Measurements from ENCODE around the gene PTTG1IP.

Gene PTTG1IP

DNA sequence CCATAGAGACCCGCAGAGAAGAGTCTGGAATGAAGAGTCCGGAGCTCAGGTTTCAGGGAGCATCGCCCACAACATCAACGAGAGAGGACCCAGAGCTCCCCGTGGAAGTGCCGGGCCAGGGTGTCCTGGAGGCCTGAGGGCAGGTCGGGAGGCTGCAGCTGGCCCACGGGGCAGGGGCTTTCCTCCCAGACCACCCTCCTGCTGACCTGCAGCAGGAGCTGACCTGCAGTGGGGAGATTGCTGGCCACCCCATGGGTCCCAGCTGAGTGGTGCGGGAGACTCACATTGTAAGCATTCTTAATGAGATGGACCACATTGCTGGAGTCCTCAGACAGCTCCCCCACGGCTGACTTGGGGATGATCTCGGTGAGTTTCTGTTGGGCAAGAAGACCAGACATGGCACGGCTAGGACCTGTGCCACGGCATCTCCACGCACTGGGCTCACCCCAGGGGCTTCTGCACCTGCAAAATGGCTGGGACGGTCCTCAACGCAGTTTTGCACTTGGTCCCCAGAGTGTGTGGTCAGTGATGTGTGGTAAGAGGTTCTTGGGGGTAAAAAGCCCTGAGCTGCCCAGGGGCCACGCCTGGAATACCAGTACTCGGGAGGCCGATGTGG lies 21.3 kb upstream of the PTTG1IP start:
- no peak for DNase-seq

DNA sequence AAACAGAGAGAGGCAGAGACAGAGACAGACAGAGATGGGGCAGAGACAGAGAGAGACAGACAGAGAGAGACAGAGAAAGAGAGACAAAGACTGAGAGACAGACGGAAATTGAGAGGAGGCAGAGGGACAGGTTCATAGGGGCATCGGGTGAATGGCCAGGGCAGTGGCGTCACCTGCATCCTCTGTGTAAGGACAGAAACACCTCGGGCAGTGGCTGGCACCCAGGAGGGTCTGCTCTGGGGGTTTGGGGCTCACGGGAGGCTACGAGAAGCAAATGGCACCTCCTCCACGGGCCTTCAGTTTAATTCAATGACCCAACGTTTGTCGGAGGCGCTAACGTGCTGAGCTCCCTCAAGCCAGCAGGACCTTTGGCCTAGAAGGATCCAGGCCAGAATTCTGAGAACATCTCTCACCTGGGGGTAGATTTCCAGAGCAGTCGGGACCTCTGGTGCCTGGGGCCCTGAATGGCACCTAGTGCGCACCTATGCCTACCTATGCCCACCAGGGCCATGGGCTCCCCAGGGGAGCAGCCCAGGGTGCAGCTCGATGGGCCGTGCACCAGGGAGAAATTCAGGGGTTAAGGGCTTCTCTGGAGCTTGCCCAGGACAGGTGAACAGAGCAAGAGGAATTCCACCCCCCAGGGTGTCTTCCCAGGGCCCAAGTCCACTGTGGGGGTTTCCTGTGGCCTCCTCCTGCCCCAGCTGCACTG lies 20.6 kb upstream of the PTTG1IP start:
- DNase-seq: no peak

DNA sequence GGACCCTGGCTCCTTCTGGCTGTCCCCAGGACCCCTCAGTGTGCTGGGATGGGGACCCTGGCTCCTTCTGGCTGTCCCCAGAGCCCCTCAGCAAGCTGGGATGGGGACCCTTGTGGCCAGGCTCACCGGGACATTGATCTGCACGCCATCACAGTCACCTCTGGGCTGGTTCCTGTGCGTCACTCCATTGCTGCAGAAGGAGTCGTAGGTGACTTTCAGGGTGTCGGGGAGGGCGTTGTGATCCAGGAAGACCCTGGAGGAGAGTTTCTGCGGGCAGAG lies 19.7 kb upstream of the PTTG1IP start:
- no peak for DNase-seq

DNA sequence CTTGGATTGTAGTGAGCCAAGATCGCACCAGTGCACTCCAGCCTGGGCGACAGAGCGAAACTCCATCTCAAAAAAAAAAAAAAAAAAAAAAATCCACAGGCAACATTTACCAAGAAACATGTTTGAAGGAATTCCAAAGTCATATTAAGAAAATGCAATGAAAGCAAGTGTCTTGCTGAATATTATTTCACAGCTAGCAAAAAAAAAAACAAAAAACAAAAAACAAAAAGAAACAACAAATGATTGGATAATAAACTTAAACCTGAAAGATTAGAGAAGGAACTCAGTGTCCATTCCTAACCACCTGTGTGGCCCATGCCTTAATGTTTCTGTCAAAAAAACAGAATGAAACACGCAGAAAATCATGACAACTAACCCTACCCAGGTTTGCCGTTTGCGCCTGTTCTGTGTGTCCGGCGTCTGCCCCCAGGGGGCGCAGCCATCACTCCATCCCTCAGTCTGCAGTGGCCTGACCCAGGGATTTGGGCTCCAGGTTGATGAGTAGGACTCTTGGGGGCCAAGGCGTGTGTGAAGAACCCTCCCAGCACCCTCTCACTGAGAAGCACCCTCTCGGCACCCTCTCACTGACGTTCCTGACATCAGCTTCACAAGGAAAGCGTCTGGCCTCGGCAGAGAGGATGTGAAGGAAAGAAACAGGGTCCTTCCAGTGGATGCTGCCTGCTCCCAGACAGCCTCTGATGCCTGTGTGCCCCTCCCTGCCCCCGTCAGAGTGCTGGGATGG lies 19.2 kb upstream of the PTTG1IP start:
- no peak for DNase-seq

DNA sequence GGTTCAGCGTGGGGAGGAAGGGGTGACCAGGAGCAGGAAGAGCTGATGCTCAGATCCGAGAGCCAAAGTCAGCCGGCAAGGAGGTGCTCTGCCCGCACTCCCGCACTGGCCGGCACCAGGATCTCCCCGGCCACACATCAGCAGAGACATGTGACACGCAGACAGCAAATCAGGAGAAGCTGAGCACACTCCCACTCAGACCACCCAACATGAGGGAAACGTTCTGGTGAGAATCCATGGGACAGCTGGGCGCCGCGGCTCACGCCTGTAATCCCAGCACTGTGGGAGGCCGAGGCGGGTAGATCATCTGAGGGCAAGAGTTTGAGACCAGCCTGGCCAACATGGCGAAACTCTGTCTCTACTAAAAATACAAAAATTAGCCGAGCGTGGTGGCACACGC lies 18.6 kb upstream of the PTTG1IP start:
- DNase-seq: no peak

DNA sequence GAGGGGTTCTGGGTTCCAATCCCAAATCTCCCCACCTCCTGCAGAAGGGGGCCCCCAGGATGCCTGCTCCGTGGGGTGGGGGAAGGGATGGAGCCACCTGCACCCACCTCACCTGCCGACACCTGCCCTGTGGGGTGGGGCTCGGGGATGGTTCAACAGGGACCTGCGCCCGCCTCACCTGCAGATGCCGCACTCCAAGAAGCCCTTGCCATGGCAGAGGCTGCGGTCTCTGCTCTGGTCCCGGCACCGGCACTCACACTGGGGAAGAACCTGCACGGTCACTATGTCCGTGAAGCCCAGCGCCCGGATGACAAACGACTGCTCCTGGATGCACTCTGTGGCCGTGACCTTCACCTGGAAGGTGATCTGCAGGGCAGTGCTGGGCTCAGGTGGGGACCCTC lies 18.1 kb upstream of the PTTG1IP start:
- DNase-seq: no peak

DNA sequence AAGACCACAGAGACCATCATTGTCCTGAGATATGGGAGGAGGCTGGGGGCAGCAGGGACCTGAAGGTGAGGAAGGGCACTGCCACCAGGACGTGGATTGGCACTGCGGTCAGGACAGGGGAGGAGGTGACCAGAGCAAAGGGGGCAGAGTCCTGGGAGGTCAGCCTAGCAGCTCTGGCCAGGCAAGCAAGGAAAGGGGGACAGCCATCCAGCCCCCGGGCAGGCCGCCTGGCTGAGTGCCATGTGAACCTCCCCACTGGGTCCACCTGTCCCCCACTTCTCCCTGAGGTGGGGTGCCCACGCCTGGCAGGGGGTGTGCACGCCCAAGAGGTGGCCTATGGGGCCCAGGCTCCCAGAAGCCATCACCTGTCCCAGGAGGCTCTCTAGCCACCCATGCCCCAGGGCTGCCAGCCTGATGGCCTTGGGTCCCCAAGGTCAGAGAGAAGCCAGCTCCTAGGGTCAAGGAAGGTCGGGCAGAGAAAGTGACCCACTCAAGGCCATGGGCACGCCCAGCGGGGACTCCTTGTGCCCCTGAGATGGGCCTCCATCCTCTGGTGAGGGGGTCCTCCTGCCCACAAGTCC lies 17.6 kb upstream of the PTTG1IP start:
- no peak for DNase-seq

DNA sequence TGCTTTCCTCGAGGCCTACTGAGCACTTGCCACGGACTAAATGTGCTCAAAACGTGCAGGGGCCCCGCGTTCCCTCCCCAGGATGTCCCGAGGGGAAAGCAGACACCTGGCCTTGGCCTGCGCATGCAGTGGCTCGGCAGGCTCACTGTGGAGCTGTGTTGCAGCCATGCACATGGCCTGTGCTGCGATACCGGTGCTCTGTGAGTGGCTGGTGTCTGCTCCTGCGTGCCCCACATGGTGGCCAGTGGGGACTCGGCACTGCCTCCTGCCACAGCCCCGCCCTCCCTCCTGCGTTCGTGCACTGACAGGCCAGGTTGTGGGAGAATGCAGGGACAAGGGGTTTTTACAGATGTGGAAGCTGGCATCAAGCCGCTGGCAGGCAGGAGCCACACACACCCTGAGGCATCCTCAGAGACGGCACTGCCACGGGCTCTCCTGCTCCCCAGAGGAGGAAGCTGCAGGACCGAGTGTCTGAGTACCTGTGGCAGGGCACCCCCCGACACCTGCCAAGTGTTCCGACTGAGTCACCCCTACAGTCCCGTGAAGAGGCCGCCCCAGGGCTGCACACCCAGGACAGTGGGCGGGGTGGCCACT lies 16.9 kb upstream of the PTTG1IP start:
- DNase-seq: no peak

DNA sequence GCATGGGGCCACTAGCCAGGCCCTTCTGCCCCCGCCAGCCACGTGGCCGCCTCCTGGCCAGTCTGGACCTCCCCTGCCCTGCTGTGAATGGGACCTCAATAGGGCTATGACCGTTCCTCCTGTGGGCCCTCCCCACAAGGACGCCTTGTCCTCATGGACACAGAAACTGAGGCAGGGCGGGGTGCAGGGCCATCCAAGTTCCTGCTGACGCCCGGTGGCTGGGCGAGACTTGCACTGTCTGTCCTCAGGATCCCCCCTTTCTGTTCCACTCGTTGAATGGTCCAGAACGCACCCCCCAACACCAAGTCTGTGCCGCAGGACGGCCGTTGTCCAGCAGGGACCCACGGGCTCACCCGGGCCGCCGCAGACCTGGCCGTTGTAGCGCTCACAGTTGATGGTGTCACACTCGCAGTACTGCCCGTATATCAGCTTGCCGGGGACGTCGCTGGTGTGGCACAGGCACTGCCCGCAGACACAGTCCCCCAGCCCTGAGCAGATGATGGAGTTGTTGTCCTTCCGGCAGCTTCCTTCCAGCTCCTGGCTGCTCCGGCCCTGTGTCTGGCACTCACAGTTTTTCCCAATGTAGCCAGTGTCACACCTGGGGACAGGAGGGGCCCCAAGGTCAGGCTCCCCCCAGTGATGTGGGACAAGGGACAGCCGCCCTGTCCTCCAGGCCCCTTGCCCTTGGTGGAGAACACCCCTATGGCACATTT lies 16.3 kb upstream of the PTTG1IP start:
- no peak for DNase-seq

DNA sequence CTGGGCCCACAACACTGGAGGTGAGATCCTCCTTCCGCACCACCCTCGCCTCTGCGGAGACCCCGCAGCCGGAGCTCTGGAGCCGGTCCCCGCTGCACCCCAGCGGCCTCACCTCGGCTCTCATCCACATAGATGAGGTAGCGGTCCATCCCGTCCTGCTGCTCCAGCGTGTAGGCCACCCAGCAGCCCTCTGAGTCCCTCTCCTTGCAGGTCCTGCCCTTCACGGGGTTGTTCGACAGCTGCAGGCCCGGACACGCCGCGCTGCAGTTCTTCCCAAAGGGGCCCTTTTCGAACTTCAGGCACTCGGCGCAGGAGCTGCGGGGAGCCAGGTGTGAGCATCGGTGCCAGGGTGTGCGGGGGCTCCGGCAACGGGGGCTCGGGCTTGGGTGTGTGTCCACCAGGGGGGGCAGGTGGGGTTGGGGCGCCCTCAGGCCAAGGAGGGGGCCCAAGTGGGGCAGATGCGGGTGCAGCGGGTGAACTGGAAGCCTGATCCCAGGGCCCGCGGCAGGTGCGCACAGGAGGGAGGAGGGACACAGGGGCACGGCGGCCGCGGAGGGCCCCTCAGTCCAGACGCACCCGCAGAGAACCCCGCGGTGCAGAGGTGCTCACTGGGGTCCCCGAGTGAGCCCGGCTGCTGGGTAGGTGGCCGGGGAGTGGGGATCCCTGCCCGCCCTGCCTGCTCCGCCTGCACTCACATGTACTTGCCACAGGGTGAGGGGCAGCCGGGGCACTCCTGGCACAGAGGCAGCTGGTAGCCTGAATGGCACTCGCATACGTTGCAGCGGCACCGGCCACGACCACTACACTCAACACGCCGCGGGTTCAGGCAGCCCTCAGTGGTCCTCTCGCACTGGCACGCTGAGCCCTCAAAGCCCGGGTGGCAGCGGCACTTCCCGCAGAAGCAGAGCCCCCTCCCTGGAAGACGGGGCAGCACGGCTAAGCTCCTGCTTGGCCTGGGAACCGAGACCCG lies 15.4 kb upstream of the PTTG1IP start:
- no peak for DNase-seq

DNA sequence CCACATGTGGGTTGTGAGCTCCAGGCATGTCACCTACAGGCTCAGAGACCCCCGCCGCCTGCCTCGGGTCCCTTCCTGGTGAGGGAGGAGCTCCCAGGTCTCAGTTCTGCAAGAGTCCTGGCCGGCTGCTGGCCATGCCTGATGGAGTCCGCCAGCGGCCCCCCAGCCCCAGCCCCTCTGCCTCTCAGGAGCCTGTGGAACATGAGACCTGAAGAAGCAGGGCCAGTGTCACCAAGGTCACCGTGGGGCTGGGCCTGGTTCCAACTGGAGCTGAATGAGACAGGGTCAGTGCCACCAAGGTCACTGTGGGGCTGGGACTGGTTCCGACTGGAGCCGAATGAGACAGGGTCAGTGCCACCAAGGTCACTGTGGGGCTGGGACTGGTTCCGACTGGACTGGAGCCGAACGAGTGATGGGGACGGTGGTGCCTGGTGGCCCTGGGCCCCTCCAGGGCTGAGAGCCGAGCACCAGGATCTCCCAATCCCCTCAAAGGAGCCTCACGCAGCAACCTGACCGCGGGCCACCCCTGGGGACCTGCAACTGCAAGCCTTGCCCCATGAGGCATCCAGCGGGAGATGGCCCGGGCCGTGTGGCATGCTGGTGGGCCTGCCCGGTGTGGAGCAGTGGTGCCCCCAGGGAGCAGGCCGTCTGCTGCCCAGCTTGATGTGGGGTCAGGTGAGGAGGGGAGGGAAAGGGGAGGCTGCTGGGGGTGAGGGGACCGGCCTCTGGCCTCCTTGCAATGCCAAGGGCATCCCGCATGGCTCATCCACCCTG lies 14.5 kb upstream of the PTTG1IP start:
- DNase-seq: no peak

DNA sequence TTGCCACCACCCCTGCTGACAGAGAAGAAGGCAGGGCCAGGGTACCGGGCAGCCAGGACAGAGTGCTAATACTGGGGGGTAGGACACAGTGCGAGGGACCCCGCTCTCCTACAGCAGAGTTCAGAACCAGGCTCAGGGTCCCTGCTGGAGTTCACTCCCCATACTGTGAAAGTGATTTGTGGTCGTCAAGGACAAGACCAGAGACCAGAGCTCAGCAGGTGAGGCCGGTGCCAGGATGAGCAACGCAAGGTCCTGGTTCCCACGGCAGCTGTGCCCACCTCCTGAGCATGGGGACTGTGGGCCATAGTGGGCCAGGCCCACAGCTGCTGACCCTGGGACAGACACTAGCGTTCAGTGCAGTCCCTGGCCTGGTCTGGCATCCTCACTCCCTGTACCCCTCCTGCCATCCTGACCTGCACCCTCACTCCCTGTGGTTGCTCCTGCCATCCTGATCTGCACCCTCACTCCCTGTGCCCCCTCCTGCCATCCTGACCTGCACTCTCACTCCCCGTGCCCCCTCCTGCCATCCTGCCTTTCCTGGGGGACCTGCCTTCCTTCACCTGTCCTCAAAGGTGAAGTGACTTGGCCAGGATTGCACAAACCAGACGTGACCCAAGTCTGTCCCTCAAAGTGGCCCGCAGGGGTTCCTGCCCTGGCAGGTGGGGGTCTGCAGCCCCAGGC lies 13.8 kb upstream of the PTTG1IP start:
- no peak for DNase-seq

DNA sequence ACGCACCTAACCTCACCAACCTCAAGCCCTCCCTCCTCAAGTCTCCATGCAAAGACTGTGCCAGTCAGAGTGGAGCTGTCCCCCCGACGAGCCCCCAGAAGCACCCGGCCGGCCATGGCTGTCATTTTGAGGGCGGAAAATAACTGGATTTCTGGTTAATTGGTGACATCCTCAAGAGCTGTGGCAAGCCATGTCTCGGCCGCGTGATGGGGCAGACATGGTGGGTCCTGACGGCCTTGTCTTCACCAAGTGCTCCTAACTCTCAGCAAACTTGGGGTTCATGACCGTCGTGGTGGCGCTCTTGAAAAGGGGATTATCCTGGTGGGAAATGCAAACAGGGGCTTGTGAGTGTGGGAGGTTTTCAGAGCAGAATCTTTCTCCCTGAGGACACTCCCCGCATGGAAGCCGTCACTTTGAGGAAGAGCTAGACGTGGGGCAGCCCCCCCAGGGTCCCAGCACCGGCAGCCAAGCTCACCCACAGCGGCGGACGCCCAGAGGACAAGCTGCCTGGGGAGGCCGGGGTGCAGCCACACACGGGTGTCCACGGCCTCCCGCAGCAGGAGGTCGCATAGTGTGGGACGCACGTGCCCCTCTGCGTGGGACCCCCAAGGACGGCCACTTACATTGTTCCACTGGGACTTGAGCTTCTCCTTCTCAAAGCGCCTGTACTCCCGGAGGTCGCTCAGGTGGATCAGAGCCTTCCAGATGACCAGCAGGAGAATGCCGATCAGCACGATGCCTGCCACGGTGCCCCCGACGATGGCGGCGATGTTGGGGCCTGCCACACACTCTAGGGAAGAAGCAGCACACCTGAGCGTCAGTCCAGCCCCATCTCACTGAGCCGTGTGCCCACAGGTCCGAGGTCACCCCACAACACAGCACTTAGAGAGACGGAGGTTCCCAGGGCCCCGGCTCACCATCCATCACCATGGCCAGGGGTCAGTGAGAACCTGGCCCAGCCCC lies 12.9 kb upstream of the PTTG1IP start:
- DNase-seq: no peak

DNA sequence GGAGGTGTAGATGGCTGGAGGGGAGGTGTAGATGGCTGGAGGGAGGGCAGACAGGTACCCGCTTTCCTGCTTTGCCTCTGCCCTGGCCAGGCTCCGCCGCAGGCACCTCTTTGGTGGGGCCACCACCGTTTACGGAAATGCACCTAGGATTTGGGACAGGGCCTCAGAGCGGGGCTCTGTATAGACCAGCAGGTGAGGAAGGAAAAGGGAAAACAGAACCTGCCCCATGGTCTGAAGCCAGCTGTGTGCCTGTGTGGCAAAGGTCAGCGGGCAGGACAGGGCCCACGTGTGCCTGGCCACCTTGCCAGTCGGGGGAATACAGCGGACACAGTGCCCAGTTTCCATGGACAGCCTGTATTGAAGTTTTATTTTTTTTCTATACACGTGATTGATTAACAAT lies 12.1 kb upstream of the PTTG1IP start:
- no peak for DNase-seq

DNA sequence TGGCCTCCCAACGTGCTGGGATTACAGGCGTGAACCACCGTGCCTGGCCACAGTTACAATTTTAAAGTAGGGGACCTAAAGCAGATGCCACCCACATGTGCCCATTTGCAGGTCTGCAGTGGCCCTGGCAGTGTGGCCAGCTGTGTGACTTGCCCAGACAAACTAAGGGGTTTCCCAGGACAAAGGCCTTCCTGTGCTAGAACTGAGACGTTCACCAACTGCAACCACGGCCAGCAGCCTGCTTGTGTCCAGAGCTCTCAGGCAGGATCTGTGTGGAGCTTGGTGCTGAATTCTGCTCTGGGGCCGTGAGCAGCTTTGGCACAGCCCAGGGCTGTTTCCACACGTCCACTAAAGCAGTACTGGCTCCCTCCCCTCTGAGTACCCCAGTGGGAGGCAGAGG lies 10.6 kb upstream of the PTTG1IP start:
- no peak for DNase-seq

DNA sequence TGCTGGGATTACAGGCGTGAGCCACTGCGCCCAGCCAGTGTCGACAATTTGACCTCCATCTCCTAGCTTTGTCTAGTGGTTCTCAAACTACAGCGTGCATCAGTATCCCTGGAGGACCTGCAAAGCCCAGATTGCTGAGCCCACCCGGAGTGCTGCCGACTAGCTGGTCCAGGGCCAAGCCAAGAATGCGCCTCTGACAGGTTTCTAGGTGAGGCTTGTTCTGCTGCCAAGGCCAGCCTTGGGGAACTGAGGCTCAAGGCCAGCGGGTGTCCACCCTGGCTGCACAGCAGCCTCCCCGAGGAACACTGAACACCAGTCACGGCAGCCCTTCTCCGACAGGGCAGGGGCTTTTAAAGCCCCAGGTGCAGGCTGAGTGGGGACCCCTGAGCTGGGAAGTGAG lies 9.8 kb upstream of the PTTG1IP start:
- no peak for DNase-seq

DNA sequence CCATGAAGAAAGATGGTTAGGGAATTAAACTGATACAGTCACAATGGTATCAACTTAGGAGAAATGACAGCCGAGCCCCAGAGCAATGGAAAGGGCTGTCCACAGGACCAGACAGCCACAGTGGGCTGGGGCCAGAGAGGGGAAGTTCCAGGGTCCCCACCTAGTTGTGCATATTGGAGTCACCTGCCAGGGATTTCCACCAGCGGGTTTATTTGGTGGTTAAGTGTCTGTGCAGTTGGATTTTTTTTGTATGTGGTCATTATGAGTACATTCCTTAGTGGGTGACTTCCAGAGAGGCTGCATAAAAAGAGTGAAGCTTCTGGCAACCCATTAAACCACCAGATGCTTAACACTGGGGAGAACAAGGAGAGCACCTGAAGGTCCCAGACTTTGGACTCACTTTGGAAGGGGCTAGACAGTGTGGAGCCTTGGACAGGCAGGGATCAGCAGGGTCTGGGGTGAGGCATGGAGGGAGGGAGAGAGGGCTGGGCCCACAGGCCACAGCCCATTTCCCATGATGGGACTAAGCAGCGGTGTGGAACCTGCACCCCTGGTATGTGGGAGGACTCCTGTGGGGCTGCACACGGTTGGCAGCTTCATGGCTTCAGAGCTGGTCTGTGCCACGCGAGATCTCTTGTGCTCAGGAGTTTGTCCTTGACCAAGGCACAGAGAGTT lies 7.8 kb upstream of the PTTG1IP start:
- DNase-seq: no peak

DNA sequence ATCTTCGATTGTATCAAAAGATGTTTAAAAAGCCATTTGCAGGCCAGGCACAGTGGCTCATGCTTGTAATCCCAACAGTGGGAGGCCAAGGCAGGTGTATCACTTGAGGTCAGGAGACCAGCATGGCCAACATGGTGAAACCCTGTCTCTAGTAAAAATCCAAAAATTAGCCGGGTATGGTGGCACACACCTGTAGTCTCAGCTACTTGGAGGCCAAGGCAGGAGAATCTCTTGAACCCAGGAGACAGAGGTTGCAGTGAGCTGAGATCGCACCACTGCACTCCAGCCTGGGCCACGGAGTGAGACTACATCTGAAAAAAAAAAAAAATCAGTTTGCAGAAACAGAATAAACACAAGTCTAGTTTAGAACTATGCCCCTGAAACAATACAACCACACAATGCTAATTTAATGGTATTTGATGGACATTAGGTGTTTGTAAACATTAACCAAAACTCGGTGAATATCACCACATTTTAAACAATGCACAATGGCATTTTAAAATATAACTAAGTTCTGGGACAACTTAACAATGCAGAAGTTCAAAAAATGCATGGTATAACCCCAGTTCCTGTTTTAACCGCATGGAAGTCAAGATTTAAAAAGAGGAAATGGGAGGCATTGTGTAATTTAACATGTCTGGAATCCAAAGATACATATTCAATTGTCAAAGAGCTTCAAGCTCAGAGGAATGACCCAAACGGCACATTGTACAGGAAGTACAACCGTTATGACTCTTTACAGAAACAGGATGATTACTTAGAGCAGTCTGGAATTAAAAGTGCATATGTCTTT lies 7.1 kb upstream of the PTTG1IP start:
- no peak for DNase-seq
